MV-4-11 (cell line): ENCODE data around the gene BBLN.

Experiments used
- DNase-seq: peaks from one replicate; lab custom pipeline; 2025; lab: John Stamatoyannopoulos, UW

Gene BBLN

GRCh38 chr9:128145536-128145935 is 14.5 kb upstream of the BBLN start:
- no peak for DNase-seq

DNA sequence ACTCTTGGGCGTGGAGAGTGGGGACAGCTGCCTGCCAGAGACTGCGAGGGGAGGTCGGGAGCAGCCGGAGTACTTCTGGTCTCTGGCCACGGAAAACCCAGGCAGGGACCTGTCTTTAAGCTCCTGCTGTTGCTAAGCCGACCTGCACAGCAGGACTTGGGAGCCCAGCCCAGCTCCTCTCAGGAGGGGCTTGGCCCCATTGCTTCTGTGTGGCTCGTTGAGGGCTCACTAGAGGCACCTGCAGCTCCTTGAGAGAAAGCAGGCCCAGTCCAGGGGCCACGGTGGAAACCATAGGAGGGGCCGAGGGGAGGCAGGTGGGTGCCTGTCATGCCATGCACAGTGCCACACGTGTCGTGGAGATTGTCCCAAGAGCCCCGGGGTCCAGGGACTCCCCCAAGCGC is 14.1 kb upstream of the BBLN start:
- no peak for DNase-seq

GRCh38 chr9:128146591-128147120 is 13.4 kb upstream of the BBLN start:
- DNase-seq, result no peak

DNA sequence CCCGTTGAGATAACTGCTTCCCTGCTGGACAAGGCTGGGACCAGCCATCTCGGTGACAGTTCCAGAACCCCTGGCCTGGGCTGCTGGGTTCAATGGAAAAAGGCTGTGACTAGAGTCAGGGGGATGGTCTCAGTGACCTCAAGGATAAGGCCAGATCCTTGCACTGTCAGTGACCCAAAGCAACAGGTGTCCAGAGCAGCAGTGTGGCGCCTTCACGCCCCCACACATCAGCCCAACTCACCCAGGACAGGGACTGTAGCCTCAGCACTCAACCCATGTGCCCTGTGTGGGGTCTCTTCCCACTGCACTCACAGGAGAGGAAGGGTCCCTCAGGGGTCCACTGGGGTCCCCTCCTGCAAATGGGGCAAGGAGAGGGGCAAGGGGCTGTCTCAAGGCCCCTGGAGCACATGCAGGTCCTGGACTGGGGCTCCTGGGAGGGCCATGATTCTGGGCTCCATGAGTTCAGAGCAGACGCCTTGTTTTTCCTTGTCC is 11.5 kb upstream of the BBLN start:
- no peak for DNase-seq

GRCh38 chr9:128149001-128149701 is 10.9 kb upstream of the BBLN start, which contains the start of gene LCN2:
Gene LCN2, plus strand, starts transcription at chr9:128149453. Its CDS starts 73 bp downstream, at chr9:128149526.
- DNase-seq, result no peak

GRCh38 chr9:128149951-128150593 is 10.0 kb upstream of the BBLN start:
- no peak for DNase-seq

- DNase-seq, result no peak
Observed at GRCh38 chr9:128150594-128151308, 9.3 kb upstream of the BBLN start.

- DNase-seq, result no peak
Observed at GRCh38 chr9:128151309-128152132, 8.5 kb upstream of the BBLN start.

GRCh38 chr9:128152133-128153059 is 7.7 kb upstream of the BBLN start:
- no peak for DNase-seq

DNA sequence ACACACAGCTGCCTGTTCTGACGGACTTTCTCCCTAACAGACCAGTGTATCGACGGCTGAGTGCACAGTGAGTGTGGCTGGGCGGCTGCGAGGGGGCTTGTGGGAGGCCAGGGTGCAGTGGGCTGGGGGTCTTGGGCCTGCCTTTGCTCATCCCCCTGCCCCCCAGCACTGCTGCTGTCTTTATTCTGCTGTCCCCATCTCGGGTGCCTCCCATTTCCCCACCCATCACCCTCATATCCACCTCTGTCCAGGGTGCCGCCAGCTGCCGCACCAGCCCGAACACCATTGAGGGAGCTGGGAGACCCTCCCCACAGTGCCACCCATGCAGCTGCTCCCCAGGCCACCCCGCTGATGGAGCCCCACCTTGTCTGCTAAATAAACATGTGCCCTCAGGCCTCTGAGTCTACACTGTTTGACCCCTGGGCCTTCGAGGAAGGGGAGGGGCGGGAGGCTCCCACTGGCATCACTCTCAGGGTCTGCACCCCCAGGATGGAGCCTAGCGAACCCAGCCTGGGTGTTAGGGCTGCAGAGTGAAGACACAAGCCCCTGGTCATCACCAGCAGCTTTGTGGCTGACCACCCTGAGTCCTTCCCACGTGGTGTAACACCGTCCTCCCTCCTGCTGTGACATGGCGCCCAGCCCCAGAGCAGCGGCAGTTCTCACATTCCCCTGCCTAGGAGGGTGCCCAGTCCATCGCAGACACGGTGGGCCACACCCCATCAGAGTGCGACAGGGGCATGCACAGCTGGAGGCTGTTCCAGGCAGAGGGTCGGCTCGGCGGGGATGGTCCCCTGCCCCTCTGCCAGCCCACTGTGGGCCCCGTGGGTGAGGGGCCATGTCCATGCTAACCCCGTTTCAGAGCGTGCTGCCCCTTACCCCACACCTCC is 6.8 kb upstream of the BBLN start:
- DNase-seq, result no peak

DNA sequence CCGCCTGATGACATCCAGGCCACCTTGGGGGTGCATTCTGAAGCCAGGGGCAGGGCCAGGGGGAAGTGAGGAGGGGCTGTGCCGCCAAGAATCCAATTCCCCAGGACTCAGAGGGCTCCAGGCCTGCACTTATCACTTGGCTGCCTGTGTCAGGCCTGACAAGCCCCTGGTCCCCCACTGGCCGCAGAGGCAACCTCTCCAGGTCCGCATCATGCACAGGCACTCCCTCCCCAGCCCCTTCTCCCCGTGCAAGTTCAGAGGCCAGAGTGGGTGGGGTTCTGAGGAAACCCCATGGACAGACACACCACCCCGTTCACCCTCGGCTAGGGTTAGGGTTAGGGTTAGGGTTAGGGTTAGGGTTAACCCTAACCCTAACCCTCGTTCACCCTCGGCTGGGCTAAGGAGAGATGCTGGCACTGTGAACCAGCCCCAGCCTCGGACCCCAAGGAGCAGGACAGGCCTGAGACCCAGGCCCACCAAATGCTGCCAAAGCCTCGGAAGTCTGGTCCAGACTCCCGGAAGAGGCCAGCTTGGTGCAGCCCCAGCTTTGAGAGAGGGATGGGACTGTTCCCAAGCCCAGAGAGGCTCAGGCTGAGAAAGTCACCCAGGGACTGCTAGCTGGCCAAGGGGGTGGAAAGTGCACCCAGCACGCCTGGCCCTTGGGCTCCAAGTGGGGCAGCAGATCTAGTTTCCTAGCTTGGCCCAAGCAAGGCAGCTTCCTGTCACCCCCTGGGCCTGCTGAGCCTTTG is 5.9 kb upstream of the BBLN start:
- DNase-seq, result no peak

DNA sequence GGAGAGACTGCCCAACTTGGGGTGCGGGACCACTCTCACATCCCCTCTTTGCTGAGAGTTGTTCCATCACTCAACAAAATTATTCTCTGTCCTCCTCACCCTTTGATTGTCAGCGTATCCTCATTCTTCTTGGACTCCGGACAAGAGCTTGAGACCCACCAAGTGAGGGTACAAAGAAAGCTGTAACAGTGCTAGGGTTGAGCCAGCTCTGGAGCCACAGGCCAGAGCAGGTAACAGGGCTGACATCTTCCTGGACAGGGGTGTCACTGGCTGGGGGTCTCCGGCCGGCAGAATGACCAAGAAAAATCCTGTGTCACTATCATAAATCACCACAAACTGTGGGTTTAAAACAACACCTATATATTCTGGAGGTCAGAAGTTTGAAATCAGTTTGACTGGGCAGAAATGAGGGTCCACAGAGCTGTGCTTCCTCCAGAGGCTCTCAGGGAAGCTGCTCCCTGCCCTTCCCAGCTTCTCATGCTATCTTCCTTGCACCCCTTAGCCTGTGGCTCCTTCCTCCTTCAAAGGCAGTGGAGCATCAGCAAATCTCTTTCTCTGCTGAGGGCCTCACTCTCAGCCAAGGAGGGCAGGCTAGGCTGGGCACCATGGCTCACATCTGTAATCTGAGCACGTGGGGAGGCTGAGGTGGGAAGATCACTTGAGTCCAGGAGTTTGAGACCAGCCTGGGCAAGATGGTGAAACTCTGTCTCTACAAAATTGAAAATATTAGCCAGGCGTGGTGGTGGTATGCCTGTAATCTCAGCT is 4.1 kb upstream of the BBLN start:
- DNase-seq, result no peak

DNA sequence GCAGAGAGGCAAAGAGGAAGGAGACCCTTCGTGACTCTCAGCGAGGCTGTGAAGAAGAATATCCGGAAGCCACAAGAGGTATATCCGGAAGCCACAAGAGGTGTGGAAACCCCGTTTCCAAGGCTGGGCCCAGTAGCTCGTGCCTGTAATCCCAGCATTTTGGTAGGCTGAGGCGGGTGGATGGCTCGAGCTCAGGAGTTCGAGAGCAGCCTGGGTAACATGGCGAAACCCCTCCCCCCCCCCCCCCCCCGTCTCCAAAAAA is 612 bp upstream of the BBLN start:
- DNase-seq, result peak; percentile 58

DNA sequence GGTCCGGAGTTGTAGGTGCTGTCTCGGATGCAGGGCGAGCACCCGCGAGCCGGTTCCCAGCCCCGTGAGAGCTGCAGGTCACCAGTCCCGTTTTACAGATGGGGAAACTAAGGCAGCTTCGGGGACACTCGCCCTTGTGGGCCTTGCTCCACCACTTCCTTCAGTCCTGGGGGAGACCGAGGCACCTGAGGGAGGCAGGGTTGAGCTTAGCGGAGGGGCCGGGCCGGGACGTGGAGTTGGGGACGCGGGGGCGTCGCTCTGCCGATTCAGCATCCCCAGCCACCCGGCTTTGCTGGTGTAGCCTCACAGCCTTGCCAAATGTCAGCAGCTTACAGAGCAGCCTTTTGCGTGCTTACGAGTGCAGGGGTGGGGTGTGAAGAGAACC is 530 bp downstream of the BBLN start:
- DNase-seq, result no peak

GRCh38 chr9:128161215-128161902 is 1.3 kb downstream of the BBLN start:
- DNase-seq, result no peak

DNA sequence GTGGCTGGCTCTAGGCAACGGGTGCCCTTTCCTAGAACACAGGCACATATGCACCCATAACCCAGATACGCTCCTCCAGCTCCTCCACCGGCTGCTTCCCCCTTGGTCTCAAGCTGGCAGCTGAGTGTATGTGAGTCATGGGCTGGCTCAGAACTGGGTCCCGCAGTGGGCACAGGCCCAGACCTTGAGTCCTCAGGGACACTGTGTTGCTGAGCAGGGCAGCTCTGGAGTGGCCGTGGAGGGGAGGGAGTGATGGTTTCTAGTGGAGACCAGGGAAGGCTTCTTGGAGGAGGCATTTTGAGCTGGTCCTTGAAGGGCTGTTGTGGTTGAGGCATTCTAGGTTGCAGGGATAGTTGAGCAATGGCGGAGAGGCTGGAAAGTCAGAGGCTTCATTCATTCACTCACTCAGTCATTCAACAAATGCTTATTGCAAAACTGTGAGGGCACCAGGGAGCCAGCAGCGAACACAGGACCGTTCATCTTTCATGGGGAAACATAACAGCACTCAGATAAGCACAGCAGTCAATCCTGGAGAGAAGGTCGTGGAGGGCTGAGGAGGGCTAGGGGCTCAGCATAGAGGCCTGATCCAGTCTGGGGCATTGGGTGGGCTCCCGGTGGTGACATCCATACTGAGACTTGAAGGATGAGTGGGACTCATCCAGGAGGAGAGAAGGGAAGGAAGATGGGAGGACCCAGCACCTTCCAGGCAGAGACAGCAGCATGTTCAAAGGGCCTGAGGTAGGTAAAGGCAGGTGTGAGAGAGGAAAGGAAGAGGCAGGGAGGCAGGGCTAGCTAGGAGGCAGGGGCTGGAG is 2.4 kb downstream of the BBLN start:
- DNase-seq, result no peak

DNA sequence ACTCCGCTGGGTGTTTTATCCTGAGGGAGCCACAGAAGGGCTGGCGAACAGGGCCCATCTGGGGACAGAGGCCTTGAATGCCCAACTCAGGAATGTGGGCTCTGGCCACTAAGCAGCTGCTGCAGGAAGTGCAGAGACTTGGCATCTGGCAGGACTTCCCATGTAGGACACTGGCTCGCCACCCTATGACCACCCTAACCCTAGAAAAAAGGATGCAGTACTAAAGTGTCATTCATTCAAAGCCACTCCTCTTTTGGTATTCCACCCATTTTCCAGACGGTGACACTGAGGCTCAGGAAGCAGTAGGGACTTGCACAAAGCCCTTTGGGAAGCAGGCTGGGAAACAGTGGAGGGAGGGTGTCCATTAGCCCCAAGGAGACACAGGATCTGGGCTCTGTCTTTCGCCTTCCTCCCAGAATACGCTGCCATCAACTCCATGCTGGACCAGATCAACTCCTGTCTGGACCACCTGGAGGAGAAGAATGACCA is 3.0 kb downstream of the BBLN start:
- no peak for DNase-seq
